Mammary epithelial cell (primary cell): ENCODE data around the gene MYO15A.

Experiments used
- EZH2 ChIP-seq: IDR thresholded peaks from 2 replicates; pipeline ENCODE4 v1.6.1; 2012; ENCODE audit warnings: low read length, inconsistent platforms, borderline replicate concordance
- TF ChIP-seq, protein P1 (sequence below), 2 donors: IDR thresholded peaks in 1 of 2; conservative IDR thresholded peaks in 1 of 2; 2 replicates each; pipeline ENCODE4 v1.5.1; 2011 to 2012; ENCODE audit warnings: inconsistent platforms in 2 of 2, low read length in 2 of 2, mild to moderate bottlenecking in 2 of 2, control low read depth in 1 of 2, low read depth in 1 of 2; ENCODE audit not compliant: insufficient read depth in 1 of 2; ENCODE audit errors: extremely low read depth in 1 of 2

DNA sequence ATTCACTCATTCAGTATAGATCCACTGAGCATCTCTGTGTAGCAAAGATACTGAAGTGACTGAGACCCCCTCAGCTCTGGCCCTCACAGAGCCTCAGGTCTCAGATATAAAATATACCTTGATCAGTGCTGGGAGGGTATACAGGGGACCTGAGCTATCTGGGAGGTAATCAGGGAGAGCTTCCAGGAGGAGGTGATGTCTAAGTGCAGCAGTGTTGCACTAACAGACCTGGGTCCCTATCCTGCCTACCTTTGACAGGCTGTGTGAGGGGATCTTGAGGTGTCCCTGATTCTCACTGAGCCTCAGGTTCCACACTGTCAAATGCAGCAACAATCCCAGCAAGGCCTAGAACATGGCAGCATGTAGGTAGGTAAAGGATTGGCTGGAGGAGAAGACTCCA is 68.6 kb downstream of the MYO15A start:
- no peak for TF ChIP-seq EZH2
- TF ChIP-seq, protein P1, sequence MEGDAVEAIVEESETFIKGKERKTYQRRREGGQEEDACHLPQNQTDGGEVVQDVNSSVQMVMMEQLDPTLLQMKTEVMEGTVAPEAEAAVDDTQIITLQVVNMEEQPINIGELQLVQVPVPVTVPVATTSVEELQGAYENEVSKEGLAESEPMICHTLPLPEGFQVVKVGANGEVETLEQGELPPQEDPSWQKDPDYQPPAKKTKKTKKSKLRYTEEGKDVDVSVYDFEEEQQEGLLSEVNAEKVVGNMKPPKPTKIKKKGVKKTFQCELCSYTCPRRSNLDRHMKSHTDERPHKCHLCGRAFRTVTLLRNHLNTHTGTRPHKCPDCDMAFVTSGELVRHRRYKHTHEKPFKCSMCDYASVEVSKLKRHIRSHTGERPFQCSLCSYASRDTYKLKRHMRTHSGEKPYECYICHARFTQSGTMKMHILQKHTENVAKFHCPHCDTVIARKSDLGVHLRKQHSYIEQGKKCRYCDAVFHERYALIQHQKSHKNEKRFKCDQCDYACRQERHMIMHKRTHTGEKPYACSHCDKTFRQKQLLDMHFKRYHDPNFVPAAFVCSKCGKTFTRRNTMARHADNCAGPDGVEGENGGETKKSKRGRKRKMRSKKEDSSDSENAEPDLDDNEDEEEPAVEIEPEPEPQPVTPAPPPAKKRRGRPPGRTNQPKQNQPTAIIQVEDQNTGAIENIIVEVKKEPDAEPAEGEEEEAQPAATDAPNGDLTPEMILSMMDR (conservative IDR thresholded peaks at IDR 0.05 in 1 of 2, IDR thresholded peaks at IDR 0.05 in 1 of 2; ENCODE audit: extremely low read depth in 1 of 2, insufficient read depth in 1 of 2, low read depth in 1 of 2, low read length in 2 of 2): no peak
